ENCODE measurements around the gene RALGAPA2.

GRCh38 chr20:20489054-20489453 lies 223.4 kb downstream of the RALGAPA2 start:
- no peak for TF ChIP-seq CTCF (IDR thresholded peaks at IDR 0.05)
- no peak for TF ChIP-seq POLR2A (IDR thresholded peaks at IDR 0.05)

Measured in ovary (tissue), 3 donors.